Neural cell (in vitro differentiated cells): ENCODE results near the gene CACNA1E. TPM values are rescaled to one million over a fixed set of nuclear protein-coding genes. Genes with fewer than 3 reads are reported as not detected.

ENCODE experiments used
- H2AFZ ChIP-seq: fragments of 200-600, 300-800 bp; sonication (generic), shearing (Covaris generic); 2 replicates; pipeline ENCODE4 v1.6.0; 2014; ENCODE audit warnings: low read depth, mild to moderate bottlenecking, antibody characterized with exemption, low read length, moderate library complexity
- H3F3A ChIP-seq: fragments of 200-600 bp; shearing (Covaris generic); 2 replicates; pipeline ENCODE4 v1.6.1; 2016; ENCODE audit warnings: mild to moderate bottlenecking, moderate library complexity, mixed read lengths, antibody characterized with exemption, low read length; ENCODE audit not compliant: insufficient read depth, poor library complexity, severe bottlenecking
- H3K27ac ChIP-seq: fragments of 200-600, 300-800 bp; sonication (generic), shearing (Covaris generic); 2 replicates; pipeline ENCODE4 v1.5.1; 2014; ENCODE audit warnings: mild to moderate bottlenecking, low read length, moderate library complexity
- H3K27me3 ChIP-seq: fragments of 300-800, 200-600 bp; sonication (generic), shearing (Covaris generic); 2 replicates; pipeline ENCODE4 v1.6.0; 2014; ENCODE audit warnings: mild to moderate bottlenecking, low read depth, low read length, moderate library complexity; ENCODE audit not compliant: insufficient read depth
- H3K36me3 ChIP-seq: fragments of 300-800, 200-600 bp; sonication (generic), shearing (Covaris generic); 2 replicates; pipeline ENCODE4 v1.5.1; 2014; ENCODE audit warnings: mild to moderate bottlenecking, antibody characterized with exemption, low read length, moderate library complexity; ENCODE audit not compliant: insufficient read depth
- H3K4me2 ChIP-seq: fragments of 300-800, 200-600 bp; sonication (generic), shearing (Covaris generic); 2 replicates; pipeline ENCODE4 v1.6.0; 2014; ENCODE audit warnings: mild to moderate bottlenecking, low read length
- H3K4me3 ChIP-seq: fragments of 300-800, 200-600 bp; sonication (generic), shearing (Covaris generic); 2 replicates; pipeline ENCODE4 v1.5.1; 2014; ENCODE audit warnings: mild to moderate bottlenecking, low read length, moderate library complexity
- H3K79me2 ChIP-seq: fragments of 200-600 bp; shearing (Covaris generic); replicated peaks from 2 replicates; pipeline ENCODE4 v1.6.0; 2014; ENCODE audit warnings: mild to moderate bottlenecking, low read length, moderate library complexity; ENCODE audit not compliant: insufficient read depth
- H3K9ac ChIP-seq: fragments of 300-800, 200-600 bp; sonication (generic), shearing (Covaris generic); 2 replicates; pipeline ENCODE4 v1.6.1; 2016; ENCODE audit warnings: mild to moderate bottlenecking, low read length, mixed read lengths
- H3K9me2 ChIP-seq: fragments of 200-600 bp; shearing (Covaris generic); 2 replicates; pipeline ENCODE4 v1.6.1; 2016; ENCODE audit warnings: mild to moderate bottlenecking, low read length, mixed read lengths; ENCODE audit not compliant: insufficient read depth
- H3K9me3 ChIP-seq: fragments of 200-600, 300-800 bp; sonication (generic), shearing (Covaris generic); 2 replicates; pipeline ENCODE4 v1.6.1; 2016; ENCODE audit warnings: mild to moderate bottlenecking, mixed run types, low read length, moderate library complexity, mixed read lengths
- H4K20me1 ChIP-seq: fragments of 200-600 bp; shearing (Covaris generic); 2 replicates; pipeline ENCODE4 v1.6.1; 2016; ENCODE audit warnings: mild to moderate bottlenecking, mixed run types; ENCODE audit not compliant: insufficient read depth
- EP300 ChIP-seq: fragments of 450-650 bp; conservative IDR thresholded peaks from 2 replicates; pipeline ENCODE4 v1.6.1; 2014; ENCODE audit warnings: antibody characterized with exemption, mild to moderate bottlenecking, moderate library complexity; ENCODE audit not compliant: poor library complexity, severe bottlenecking
- EZH2 ChIP-seq: fragments of 200-600, 300-800 bp; shearing (Covaris generic), sonication (generic); IDR thresholded peaks from 2 replicates; pipeline ENCODE4 v1.6.1; 2014; ENCODE audit warnings: antibody characterized with exemption, low read length, borderline replicate concordance, mild to moderate bottlenecking; ENCODE audit not compliant: insufficient read depth, poor library complexity, severe bottlenecking
- MXI1 ChIP-seq: fragments of 450-650 bp; conservative IDR thresholded peaks from 2 replicates; pipeline ENCODE4 v1.6.1; 2014; ENCODE audit warnings: antibody characterized with exemption, mild to moderate bottlenecking; ENCODE audit not compliant: poor library complexity, severe bottlenecking
- POLR2AphosphoS5 ChIP-seq: IDR thresholded peaks from 2 replicates; pipeline ENCODE4 v1.6.1; 2012
- RAD21 ChIP-seq: fragments of 450-650 bp; conservative IDR thresholded peaks from 2 replicates; pipeline ENCODE4 v1.6.1; 2014; ENCODE audit warnings: antibody characterized with exemption, mild to moderate bottlenecking, moderate library complexity
- REST ChIP-seq: IDR thresholded peaks from 2 replicates; pipeline ENCODE4 v1.6.1; 2012; ENCODE audit warnings: borderline replicate concordance
- SMC3 ChIP-seq: fragments of 450-650 bp; conservative IDR thresholded peaks from 2 replicates; pipeline ENCODE4 v1.6.1; 2014; ENCODE audit warnings: antibody characterized with exemption, mild to moderate bottlenecking, moderate library complexity; ENCODE audit not compliant: poor library complexity
- TAF1 ChIP-seq: IDR thresholded peaks from 2 replicates; pipeline ENCODE4 v1.6.1; 2012; ENCODE audit warnings: low read depth
- polyA plus RNA-seq: library from polyadenylated mRNA; depleted of rRNA; stranded (reverse); fragments of >200 nt; gene quantifications from 2 replicates; pipeline ENCODE4 v1.2.3, GENCODE V29; 2014
- TF ChIP-seq, protein P1 (sequence below): fragments of 450-650 bp; IDR thresholded peaks from 2 replicates; pipeline ENCODE4 v1.5.1; 2014; ENCODE audit warnings: antibody characterized with exemption, mild to moderate bottlenecking, moderate library complexity; ENCODE audit not compliant: poor library complexity, severe bottlenecking

The CACNA1E gene
- polyA plus RNA-seq, 1 donor from 2014 or later = 29.5 TPM

GRCh38 chr1:181479137-181479745, 4.1 kb upstream of the CACNA1E start:
- no peak overlapping the region for H2AFZ ChIP-seq
- no peaks in the 10 kb centered on the region for H3K9me2 ChIP-seq
- no peaks in the 10 kb centered on the region for H3K9me3 ChIP-seq
- H3K27ac ChIP-seq = no peak overlapping the region
- H3K4me2 ChIP-seq = no peak overlapping the region
- H3K36me3 ChIP-seq = no peaks in the 10 kb centered on the region
- H4K20me1 ChIP-seq = no peaks in the 10 kb centered on the region
- H3K79me2 ChIP-seq = peaks cover 2% of the 10 kb centered on the region
- peaks cover 4% of the 10 kb centered on the region for H3K27me3 ChIP-seq
- H3K4me3 ChIP-seq = no peak overlapping the region
- no peaks in the 10 kb centered on the region for H3F3A ChIP-seq
- no peak overlapping the region for H3K9ac ChIP-seq
- TF ChIP-seq POLR2AphosphoS5 (no peak), SMC3 (peak; percentile 97), RAD21 (peak; percentile 97)
- TF ChIP-seq, protein P1, sequence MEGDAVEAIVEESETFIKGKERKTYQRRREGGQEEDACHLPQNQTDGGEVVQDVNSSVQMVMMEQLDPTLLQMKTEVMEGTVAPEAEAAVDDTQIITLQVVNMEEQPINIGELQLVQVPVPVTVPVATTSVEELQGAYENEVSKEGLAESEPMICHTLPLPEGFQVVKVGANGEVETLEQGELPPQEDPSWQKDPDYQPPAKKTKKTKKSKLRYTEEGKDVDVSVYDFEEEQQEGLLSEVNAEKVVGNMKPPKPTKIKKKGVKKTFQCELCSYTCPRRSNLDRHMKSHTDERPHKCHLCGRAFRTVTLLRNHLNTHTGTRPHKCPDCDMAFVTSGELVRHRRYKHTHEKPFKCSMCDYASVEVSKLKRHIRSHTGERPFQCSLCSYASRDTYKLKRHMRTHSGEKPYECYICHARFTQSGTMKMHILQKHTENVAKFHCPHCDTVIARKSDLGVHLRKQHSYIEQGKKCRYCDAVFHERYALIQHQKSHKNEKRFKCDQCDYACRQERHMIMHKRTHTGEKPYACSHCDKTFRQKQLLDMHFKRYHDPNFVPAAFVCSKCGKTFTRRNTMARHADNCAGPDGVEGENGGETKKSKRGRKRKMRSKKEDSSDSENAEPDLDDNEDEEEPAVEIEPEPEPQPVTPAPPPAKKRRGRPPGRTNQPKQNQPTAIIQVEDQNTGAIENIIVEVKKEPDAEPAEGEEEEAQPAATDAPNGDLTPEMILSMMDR = peak; percentile 96

- H3K9ac ChIP-seq = peak overlapping the region; percentile 74
- peak overlapping the region; percentile 70 for H3K27ac ChIP-seq
- H3K79me2 ChIP-seq = peaks cover 10% of the 10 kb centered on the region
- no peak overlapping the region for H3K4me2 ChIP-seq
- TF ChIP-seq EP300 (no peak), REST (no peak), TAF1 (no peak), EZH2 (no peak), MXI1 (no peak), RAD21 (no peak), SMC3 (no peak), POLR2AphosphoS5 (no peak)
- TF ChIP-seq, protein P1 = no peak
- peak overlapping the region; percentile 79 for H3K4me3 ChIP-seq
- H4K20me1 ChIP-seq = no peaks in the 10 kb centered on the region
- H3K9me3 ChIP-seq = no peaks in the 10 kb centered on the region
- no peaks in the 10 kb centered on the region for H3K9me2 ChIP-seq
- no peaks in the 10 kb centered on the region for H3K36me3 ChIP-seq
- H3F3A ChIP-seq = no peaks in the 10 kb centered on the region
- H2AFZ ChIP-seq = peak overlapping the region; percentile 70
- peaks cover 12% of the 10 kb centered on the region for H3K27me3 ChIP-seq
Measured at GRCh38 chr1:181482001-181482430, 1.3 kb upstream of the CACNA1E start.
